ENCODE measurements around the gene CILP2.

Gene CILP2

DNA sequence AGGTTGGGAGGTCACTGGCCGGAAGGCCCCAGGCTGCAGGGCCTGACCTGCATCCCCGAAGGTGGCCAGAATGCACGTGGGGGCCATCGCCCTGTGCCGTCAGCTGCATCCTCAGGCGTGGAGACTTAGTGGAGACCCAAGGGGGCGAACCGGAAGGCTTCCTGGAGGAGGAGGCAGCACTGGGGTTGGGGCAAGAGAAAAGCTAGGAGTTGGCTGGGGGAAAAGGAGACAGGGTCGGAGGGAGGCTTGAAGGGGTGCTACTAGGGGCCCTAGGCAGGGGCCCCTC, 10.8 kb upstream of the CILP2 start:
- TF ChIP-seq, protein P1, sequence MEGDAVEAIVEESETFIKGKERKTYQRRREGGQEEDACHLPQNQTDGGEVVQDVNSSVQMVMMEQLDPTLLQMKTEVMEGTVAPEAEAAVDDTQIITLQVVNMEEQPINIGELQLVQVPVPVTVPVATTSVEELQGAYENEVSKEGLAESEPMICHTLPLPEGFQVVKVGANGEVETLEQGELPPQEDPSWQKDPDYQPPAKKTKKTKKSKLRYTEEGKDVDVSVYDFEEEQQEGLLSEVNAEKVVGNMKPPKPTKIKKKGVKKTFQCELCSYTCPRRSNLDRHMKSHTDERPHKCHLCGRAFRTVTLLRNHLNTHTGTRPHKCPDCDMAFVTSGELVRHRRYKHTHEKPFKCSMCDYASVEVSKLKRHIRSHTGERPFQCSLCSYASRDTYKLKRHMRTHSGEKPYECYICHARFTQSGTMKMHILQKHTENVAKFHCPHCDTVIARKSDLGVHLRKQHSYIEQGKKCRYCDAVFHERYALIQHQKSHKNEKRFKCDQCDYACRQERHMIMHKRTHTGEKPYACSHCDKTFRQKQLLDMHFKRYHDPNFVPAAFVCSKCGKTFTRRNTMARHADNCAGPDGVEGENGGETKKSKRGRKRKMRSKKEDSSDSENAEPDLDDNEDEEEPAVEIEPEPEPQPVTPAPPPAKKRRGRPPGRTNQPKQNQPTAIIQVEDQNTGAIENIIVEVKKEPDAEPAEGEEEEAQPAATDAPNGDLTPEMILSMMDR (IDR thresholded peaks at IDR 0.05; ENCODE audit: low read depth, low read length): no peak
- H3K4me3 ChIP-seq (ENCODE audit: low read depth, low read length): no peak overlapping the region

GRCh38 chr19:19527674-19528625, 10.1 kb upstream of the CILP2 start:
- TF ChIP-seq, protein P1 (IDR thresholded peaks at IDR 0.05; ENCODE audit: low read depth, low read length): no peak
- no peak overlapping the region for H3K4me3 ChIP-seq (ENCODE audit: low read depth, low read length)

DNA sequence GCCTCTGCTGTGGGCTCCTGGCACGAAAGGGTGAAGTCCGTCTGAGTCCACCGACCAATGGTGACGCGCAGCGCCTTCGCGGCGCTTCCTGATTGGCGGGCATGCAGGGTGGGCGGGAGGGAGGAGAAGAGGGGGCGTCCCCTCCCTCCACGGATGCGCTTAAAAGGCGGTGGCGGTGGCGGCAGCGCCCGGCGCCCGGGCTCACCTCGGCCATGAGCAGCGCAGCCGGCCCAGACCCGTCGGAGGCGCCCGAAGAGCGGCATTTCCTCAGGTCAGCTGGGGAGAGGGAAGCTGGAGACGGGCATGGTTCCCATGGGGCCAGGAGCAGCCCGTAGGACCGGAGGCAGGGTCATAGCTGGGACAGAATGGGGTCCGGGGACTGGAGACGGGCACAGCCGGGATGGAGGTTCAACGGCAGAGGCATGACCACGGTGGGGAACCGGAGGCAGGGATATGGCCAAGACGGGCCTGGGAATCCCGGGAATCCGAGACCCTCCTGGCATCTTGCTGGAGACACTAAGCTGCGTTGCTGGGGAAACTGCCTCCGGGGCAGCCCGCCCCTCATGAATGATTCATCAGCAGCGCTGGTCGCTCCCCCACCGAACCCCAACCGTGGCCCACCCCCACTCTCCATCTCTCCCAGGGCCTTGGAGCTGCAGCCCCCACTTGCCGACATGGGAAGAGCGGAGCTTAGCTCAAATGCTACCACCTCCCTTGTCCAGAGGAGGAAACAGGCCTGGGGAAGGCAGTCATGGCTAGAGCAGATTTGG, 9.2 kb upstream of the CILP2 start, which contains the start of gene YJEFN3:
TSS of gene YJEFN3 (plus strand) at position 191 of the 770 bp plus-strand sequence. CDS start at position 213, 22 bp downstream.
- TF ChIP-seq, protein P1 (IDR thresholded peaks at IDR 0.05; ENCODE audit: low read depth, low read length): no peak
- no peak within 1 kb of the TSS for H3K4me3 ChIP-seq (ENCODE audit: low read depth, low read length)

- no peak overlapping the region for H3K4me3 ChIP-seq (ENCODE audit: low read depth, low read length)
- TF ChIP-seq, protein P1 (IDR thresholded peaks at IDR 0.05; ENCODE audit: low read depth, low read length): no peak
These were observed 8.2 kb upstream of the CILP2 start for GRCh38 chr19:19529783-19530422.

GRCh38 chr19:19530423-19530804, 7.7 kb upstream of the CILP2 start:
- TF ChIP-seq, protein P1 (IDR thresholded peaks at IDR 0.05; ENCODE audit: low read depth, low read length): peak; percentile 4; the same call in 1 of the 2 replicates
- H3K4me3 ChIP-seq (ENCODE audit: low read depth, low read length): no peak overlapping the region

DNA sequence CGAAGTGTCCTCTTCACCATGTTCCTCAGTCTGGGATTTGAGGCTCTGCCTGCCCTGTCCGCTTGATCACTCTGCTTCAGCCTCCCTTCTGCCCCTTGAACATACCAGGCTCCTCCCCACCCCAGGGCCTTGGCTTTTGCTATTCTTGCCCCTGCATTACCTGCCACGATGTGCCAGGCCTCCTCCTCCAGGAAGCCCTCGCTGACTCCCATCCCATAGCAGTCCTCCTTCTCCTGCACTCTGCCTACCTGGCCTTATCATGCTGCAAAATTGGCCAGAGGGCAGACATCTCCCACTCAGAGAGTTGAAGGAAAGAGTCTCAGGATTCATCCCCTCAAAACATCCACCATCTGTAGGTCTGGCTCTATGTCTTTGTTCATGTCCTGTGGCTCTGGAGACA, 7.2 kb upstream of the CILP2 start:
- TF ChIP-seq, protein P1 (IDR thresholded peaks at IDR 0.05; ENCODE audit: low read depth, low read length): no peak
- no peak overlapping the region for H3K4me3 ChIP-seq (ENCODE audit: low read depth, low read length)
